ENCODE results near the gene ANKRD18A. TPM values are rescaled to one million over a fixed set of nuclear protein-coding genes. Genes with fewer than 3 reads are reported as not detected.

ANKRD18A gene
- total and polyA plus RNA-seq, 2 of the 13 experiments (the other 11 are each of a cell fraction or from before 2014, with no cell fraction given) = 5.9 to 7.6 TPM

DNA sequence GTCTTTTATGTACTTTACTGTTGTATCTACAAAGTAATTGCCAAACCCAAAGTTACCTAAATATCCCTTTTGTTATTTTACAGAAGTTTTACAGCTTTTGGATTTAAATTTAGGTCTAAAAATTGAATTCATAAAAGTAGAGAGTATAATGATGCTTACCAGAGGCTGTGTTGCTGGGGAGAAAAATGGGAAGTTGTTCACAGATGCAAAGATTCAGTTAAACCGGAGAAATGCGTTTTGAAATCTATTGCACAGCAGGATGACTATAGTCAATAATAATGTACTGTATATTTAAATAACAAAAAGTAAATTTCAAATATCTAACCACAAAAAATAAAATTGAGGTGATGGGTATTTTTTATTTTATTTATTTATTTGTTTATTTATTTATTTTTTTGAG, 2.6 kb upstream of the ANKRD18A start (continued):
- TF ChIP-seq, protein P1, sequence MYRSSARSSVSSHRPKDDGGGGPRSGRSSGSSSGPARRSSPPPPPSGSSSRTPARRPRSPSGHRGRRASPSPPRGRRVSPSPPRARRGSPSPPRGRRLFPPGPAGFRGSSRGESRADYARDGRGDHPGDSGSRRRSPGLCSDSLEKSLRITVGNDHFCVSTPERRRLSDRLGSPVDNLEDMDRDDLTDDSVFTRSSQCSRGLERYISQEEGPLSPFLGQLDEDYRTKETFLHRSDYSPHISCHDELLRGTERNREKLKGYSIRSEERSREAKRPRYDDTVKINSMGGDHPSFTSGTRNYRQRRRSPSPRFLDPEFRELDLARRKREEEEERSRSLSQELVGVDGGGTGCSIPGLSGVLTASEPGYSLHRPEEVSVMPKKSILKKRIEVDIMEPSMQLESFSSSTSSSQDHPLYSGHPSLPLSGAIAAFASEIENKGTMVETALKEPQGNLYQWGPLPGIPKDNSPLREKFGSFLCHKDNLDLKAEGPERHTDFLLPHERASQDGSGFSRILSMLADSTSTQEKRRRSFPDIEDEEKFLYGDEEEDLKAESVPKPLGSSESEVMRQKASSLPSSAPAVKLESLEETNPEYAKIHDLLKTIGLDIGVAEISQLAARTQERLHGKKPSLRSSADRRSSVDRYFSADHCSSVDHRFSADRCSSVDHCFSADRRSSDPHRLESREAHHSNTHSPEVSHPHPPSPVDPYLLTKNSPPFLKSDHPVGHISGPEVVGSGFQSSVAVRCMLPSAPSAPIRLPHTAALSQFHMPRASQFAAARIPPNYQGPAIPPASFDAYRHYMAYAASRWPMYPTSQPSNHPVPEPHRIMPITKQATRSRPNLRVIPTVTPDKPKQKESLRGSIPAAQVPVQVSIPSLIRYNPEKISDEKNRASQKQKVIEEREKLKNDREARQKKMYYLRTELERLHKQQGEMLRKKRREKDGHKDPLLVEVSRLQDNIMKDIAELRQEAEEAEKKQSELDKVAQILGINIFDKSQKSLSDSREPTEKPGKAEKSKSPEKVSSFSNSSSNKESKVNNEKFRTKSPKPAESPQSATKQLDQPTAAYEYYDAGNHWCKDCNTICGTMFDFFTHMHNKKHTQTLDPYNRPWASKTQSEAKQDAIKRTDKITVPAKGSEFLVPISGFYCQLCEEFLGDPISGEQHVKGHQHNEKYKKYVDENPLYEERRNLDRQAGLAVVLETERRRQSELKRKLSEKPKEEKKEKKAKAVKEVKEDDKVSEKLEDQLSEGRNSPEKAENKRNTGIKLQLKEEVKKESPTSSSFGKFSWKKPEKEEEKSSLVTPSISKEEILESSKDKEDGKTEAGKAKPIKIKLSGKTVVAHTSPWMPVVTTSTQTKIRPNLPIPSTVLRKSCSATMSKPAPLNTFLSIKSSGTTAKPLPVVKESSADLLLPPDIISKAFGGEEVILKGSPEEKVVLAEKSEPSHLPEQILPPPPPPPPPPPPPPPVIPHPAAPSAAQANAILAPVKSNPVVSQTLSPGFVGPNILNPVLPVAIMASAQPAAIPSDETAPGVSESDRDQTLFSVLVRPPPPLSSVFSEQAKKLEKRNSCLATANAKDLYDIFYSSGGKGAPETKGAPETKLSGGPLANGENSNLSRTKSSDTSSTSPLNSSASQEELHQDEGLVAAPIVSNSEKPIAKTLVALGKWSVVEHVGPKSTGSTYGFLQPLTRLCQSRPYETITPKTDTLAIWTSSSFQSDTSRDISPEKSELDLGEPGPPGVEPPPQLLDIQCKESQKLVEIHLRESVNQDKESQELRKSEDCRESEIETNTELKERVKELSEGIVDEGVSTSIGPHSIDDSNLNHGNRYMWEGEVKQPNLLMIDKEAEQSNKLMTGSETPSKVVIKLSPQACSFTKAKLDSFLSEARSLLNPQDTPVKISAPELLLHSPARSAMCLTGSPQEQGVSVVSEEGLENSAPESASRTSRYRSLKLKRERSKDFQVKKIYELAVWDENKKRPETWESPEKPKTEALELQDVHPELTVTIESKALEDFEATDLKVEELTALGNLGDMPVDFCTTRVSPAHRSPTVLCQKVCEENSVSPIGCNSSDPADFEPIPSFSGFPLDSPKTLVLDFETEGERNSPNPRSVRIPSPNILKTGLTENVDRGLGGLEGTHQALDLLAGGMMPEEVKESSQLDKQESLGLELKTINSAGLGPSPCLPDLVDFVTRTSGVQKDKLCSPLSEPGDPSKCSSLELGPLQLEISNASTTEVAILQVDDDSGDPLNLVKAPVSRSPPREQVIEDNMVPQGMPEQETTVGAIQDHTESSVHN (CRISPR knock-in tag; IDR thresholded peaks at IDR 0.05) = no peak

DNA sequence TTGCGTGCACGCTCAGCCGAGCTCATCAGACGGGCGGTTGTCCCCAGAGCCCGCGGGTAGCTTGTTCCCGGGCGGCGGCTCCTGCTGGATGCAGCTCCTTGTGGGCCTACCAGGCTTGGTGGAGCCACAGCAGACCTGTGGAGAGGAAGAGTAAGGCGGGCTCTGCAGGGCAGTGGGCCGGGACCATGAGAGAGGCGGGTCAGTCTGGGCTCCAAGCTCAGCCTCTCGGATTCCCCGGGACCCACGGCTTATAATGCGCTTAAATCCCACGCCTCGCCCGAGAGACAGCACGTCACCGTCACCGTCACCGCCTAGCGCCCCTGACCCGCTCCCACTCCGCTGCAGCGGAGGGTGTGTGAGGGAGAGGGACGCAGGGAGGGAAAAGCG, 1.9 kb upstream of the ANKRD18A start:
- Histone ChIP-seq H3K27ac (ENCODE audit: extremely low read length, insufficient read depth, low read length) (no peak overlapping the region), H3K4me1 (ENCODE audit: insufficient read depth, low read length) (no peaks in the 10 kb centered on the region), H2AFZ (ENCODE audit: low read length) (no peak overlapping the region), H4K20me1 (ENCODE audit: insufficient read depth, low read length) (no peaks in the 10 kb centered on the region), H3K9me3 (ENCODE audit: low read length) (peaks cover 11% of the 10 kb centered on the region), H3K4me3 (replicated peaks in 1 of 3; ENCODE audit: insufficient read depth in 1 of 3, low read depth in 2 of 3, low read length in 3 of 3) (peak overlapping the region; percentile 68 to 79 (median 70); a peak in 5 of 6 replicates), H3K9ac (ENCODE audit: insufficient read depth, low read depth, low read length) (0 out of 2 replicates have a peak overlapping the region, but pooled peaks have one; percentile 43), H3K36me3 (replicated peaks in 1 of 2; ENCODE audit: control insufficient read depth in 1 of 2, insufficient read depth in 2 of 2, low read length in 2 of 2) (no peaks in the 10 kb centered on the region), H3K27me3 (ENCODE audit: control insufficient read depth in 1 of 2, insufficient read depth in 2 of 2, low read length in 2 of 2) (no peaks in the 10 kb centered on the region), H3K4me2 (ENCODE audit: low read depth, low read length) (peak overlapping the region; percentile 80), H3K79me2 (ENCODE audit: insufficient read depth, low read length) (peaks cover 7% of the 10 kb centered on the region)
- ChIA-PET CTCF (ENCODE audit: low intra/inter-chr PET ratio, low total read pairs) (no interaction called here), POLR2A (no interaction called here)
- WGBS (ENCODE audit: low lambda C conversion rate) = 69% methylated on average over 30 of the region's 30 CpGs
- ATAC-seq (peak; percentile 16), FAIRE-seq (no peak), DNase-seq (ENCODE audit: low spot score) (peak; percentile 12)
- no TSS peak for BruUV-seq (replicated peaks)
- intact Hi-C loops (cut with micrococcal nuclease; ENCODE audit: unreplicated experiment) (loop anchor here (5.0 kb wide), 1 partner anchor 190 kb away; no protein-coding TSS in a partner anchor), in situ Hi-C loops (cut with HindIII; ENCODE audit: extremely low pct_ligation_motif_present, low pct_unique_long_range_greater_than_20kb) (loop anchor here (5.0 kb wide), 1 partner anchor 50 kb away; no protein-coding TSS in a partner anchor)
- TF ChIP-seq ZFX (CRISPR knock-in tag; IDR thresholded peaks at IDR 0.05; ENCODE audit: low read depth) (peak; percentile 21; the same call in 1 of the 2 replicates), ZNF619 (CRISPR knock-in tag; IDR thresholded peaks at IDR 0.05) (no peak), ZNF724P (CRISPR knock-in tag; IDR thresholded peaks at IDR 0.05; ENCODE audit: borderline replicate concordance) (no peak), HNRNPL (IDR thresholded peaks at IDR 0.05; ENCODE audit: low read depth, low read length) (no peak), HDAC1 (CRISPR knock-in tag; IDR thresholded peaks at IDR 0.05) (peak; percentile 9; the same call in 1 of the 2 replicates), ZNF335 (CRISPR knock-in tag; IDR thresholded peaks at IDR 0.05) (no peak), FOSL2 (CRISPR knock-in tag; IDR thresholded peaks at IDR 0.05) (no peak), MTF1 (CRISPR knock-in tag; IDR thresholded peaks at IDR 0.05) (no peak), TBX3 (IDR thresholded peaks at IDR 0.05; ENCODE audit: borderline replicate concordance) (no peak), ZNF235 (CRISPR knock-in tag; IDR thresholded peaks at IDR 0.05; ENCODE audit: borderline replicate concordance) (no peak), ZNF768 (CRISPR knock-in tag; IDR thresholded peaks at IDR 0.05) (no peak), ZNF598 (CRISPR knock-in tag; IDR thresholded peaks at IDR 0.05; ENCODE audit: borderline replicate concordance) (peak; percentile 26; the same call in 1 of the 2 replicates), ZFY (CRISPR knock-in tag; IDR thresholded peaks at IDR 0.05) (peak; percentile 34; the same call in 1 of the 2 replicates), HOXA3 (CRISPR knock-in tag; IDR thresholded peaks at IDR 0.05) (no peak)
